ENCODE measurements around the gene CAMLG. TPM values are rescaled to one million over a fixed set of nuclear protein-coding genes. Genes with fewer than 3 reads are reported as not detected.

CAMLG gene
- total and polyA plus RNA-seq, 9 of the 15 experiments (the other 6 are each of a cell fraction or from before 2014, with no cell fraction given), result 11.3 to 22.0 (median 16.3) TPM

- TF ChIP-seq ZNF655 (CRISPR knock-in tag; IDR thresholded peaks at IDR 0.05) (no peak), CTCF (IDR thresholded peaks at IDR 0.05 in 2 of 3, conservative IDR thresholded peaks at IDR 0.05 in 1 of 3; ENCODE audit: insufficient read depth in 2 of 3, low read depth in 1 of 3, low read length in 3 of 3) (peak; percentile 92 to 93 (median 92)), TCFL5 (CRISPR knock-in tag; conservative IDR thresholded peaks at IDR 0.05) (no peak), CHD7 (IDR thresholded peaks at IDR 0.05; ENCODE audit: low read depth, low read length) (no peak), ZNF699 (CRISPR knock-in tag; IDR thresholded peaks at IDR 0.05; ENCODE audit: insufficient replicate concordance) (no peak), TFAM (CRISPR knock-in tag; conservative IDR thresholded peaks at IDR 0.05) (no peak), MECOM (CRISPR knock-in tag; IDR thresholded peaks at IDR 0.05) (no peak), CTCFL (IDR thresholded peaks at IDR 0.05; ENCODE audit: borderline replicate concordance, insufficient read depth, low read depth, low read length, poor library complexity, severe bottlenecking) (peak; percentile 85), ZNF384 (IDR thresholded peaks at IDR 0.05; ENCODE audit: low read depth, low read length) (no peak)
Observed at GRCh38 chr5:134758504-134759341, 20.4 kb downstream of the CAMLG start, which contains the start of gene DDX46 (continued).

Measured in K562 (cell line).